ENCODE data around the gene SEMA4C. TPM values are rescaled to one million over a fixed set of nuclear protein-coding genes. Genes with fewer than 3 reads are reported as not detected.
A peak's percentile ranks its signal among the peaks of the same experiment; 100 is the strongest.

The SEMA4C gene
- total and polyA plus RNA-seq, 9 of the 15 experiments (the other 6 are each of a cell fraction or from before 2014, with no cell fraction given), result 0.32 to 59.7 (median 23.9) TPM

DNA sequence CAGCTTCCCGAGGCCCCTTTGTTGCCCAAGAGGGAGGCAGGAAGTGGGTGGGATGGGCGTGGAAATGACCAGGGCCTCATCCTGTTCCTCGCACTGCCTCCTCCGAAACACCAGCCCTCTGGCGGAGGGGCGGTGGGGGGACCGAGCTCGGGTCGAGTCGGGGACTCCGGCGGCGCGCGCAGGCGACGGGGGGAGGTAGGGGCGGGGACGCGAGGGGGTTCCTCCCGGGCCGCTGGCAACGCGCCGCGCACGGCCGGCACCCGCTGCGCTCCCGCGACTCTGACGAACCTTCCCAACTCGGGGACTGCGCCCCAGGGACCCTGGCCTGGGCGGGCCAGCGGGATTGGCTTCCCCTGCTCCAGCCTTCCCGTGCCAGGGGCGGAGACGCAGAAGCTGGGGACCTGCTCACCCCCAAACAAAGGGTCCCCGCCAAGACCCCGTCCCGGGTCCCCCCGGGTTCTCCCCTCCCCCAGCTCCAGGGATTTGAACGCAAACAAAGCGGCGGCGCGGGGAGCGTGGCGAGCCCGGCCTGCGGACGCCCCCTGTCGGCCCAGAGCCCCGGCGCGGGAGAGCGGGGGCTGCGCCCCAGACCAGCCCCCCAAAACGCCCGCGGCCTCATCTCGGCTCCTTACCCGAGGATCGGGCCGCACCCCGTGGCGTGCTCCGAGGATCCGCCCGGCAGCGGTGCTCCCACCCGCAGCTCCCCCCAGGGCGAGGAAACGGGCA lies 1.2 kb downstream of the SEMA4C start (continued):
- TF ChIP-seq, protein P1, sequence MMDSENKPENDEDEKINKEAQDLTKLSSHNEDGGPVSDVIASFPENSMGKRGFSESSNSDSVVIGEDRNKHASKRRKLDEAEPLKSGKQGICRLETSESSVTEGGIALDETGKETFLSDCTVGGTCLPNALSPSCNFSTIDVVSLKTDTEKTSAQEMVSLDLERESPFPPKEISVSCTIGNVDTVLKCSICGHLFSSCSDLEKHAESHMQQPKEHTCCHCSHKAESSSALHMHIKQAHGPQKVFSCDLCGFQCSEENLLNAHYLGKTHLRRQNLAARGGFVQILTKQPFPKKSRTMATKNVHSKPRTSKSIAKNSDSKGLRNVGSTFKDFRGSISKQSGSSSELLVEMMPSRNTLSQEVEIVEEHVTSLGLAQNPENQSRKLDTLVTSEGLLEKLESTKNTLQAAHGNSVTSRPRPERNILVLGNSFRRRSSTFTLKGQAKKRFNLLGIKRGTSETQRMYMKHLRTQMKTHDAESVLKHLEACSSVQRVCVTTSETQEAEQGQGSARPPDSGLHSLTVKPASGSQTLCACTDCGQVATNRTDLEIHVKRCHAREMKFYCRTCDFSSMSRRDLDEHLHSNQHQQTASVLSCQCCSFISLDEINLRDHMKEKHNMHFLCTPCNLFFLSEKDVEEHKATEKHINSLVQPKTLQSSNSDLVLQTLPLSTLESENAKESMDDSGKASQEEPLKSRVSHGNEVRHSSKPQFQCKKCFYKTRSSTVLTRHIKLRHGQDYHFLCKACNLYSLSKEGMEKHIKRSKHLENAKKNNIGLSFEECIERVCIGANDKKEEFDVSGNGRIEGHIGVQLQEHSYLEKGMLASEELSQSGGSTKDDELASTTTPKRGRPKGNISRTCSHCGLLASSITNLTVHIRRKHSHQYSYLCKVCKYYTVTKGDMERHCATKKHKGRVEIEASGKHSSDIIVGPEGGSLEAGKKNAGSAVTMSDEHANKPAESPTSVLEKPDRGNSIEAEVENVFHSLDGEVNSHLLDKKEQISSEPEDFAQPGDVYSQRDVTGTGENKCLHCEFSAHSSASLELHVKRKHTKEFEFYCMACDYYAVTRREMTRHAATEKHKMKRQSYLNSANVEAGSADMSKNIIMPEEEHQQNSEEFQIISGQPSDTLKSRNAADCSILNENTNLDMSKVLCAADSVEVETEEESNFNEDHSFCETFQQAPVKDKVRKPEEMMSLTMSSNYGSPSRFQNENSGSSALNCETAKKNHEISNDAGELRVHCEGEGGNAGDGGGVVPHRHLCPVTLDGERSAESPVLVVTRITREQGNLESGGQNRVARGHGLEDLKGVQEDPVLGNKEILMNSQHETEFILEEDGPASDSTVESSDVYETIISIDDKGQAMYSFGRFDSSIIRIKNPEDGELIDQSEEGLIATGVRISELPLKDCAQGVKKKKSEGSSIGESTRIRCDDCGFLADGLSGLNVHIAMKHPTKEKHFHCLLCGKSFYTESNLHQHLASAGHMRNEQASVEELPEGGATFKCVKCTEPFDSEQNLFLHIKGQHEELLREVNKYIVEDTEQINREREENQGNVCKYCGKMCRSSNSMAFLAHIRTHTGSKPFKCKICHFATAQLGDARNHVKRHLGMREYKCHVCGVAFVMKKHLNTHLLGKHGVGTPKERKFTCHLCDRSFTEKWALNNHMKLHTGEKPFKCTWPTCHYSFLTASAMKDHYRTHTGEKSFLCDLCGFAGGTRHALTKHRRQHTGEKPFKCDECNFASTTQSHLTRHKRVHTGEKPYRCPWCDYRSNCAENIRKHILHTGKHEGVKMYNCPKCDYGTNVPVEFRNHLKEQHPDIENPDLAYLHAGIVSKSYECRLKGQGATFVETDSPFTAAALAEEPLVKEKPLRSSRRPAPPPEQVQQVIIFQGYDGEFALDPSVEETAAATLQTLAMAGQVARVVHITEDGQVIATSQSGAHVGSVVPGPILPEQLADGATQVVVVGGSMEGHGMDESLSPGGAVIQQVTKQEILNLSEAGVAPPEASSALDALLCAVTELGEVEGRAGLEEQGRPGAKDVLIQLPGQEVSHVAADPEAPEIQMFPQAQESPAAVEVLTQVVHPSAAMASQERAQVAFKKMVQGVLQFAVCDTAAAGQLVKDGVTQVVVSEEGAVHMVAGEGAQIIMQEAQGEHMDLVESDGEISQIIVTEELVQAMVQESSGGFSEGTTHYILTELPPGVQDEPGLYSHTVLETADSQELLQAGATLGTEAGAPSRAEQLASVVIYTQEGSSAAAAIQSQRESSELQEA (IDR thresholded peaks at IDR 0.05; ENCODE audit: low read depth), result no peak
- no peak for TF ChIP-seq STAG1 (CRISPR knock-in tag; IDR thresholded peaks at IDR 0.05; ENCODE audit: borderline replicate concordance)
- no peak for TF ChIP-seq ZFP1 (CRISPR knock-in tag; IDR thresholded peaks at IDR 0.05)
- no peak for TF ChIP-seq DDX20 (tag; IDR thresholded peaks at IDR 0.05; ENCODE audit: low read depth)
- no peak for TF ChIP-seq ZNF232 (CRISPR knock-in tag; IDR thresholded peaks at IDR 0.05)
- no peak for TF ChIP-seq SMAD2 (IDR thresholded peaks at IDR 0.05; ENCODE audit: low read depth, low read length)
- TF ChIP-seq PRPF4 (IDR thresholded peaks at IDR 0.05; ENCODE audit: insufficient read depth, low read depth, low read length, poor library complexity, severe bottlenecking), result peak; percentile 42
- TF ChIP-seq NRF1 (conservative IDR thresholded peaks at IDR 0.05 in 1 of 2, IDR thresholded peaks at IDR 0.05 in 1 of 2), result peak; percentile 63 to 66
- TF ChIP-seq POLR2G (IDR thresholded peaks at IDR 0.05; ENCODE audit: low read depth, low read length), result peak; percentile 74
- TF ChIP-seq CEBPB (tag; IDR thresholded peaks at IDR 0.05), result peak; percentile 83; the same call in 1 of the 2 replicates
- TF ChIP-seq JUNB (CRISPR knock-in tag; conservative IDR thresholded peaks at IDR 0.05), result no peak
- TF ChIP-seq, protein P2, sequence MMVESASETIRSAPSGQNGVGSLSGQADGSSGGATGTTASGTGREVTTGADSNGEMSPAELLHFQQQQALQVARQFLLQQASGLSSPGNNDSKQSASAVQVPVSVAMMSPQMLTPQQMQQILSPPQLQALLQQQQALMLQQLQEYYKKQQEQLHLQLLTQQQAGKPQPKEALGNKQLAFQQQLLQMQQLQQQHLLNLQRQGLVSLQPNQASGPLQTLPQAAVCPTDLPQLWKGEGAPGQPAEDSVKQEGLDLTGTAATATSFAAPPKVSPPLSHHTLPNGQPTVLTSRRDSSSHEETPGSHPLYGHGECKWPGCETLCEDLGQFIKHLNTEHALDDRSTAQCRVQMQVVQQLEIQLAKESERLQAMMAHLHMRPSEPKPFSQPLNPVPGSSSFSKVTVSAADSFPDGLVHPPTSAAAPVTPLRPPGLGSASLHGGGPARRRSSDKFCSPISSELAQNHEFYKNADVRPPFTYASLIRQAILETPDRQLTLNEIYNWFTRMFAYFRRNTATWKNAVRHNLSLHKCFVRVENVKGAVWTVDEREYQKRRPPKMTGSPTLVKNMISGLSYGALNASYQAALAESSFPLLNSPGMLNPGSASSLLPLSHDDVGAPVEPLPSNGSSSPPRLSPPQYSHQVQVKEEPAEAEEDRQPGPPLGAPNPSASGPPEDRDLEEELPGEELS (CRISPR knock-in tag; IDR thresholded peaks at IDR 0.05; ENCODE audit: borderline replicate concordance), result no peak
- TF ChIP-seq FOXK1 (CRISPR knock-in tag; IDR thresholded peaks at IDR 0.05; ENCODE audit: borderline replicate concordance), result no peak
- no peak for TF ChIP-seq ZZZ3 (IDR thresholded peaks at IDR 0.05)
